CD4-positive, alpha-beta T cell (primary cell): ENCODE measurements around the gene BIN1. TPM values are rescaled to one million over a fixed set of nuclear protein-coding genes. Genes with fewer than 3 reads are reported as not detected.

Experiments
- ATAC-seq: fragments of 200-7000 bp; cut with Tn5 transposase; one replicate; pipeline ENCODE4 v1.10.0; 2022; ENCODE audit warnings: mild to moderate bottlenecking; ENCODE audit not compliant: poor library complexity
- CTCF ChIA-PET: fragments of 350-600 bp; sonication (Branson Sonifier 250); formaldehyde crosslinking; loops from one replicate; lab custom pipeline; 2021; ENCODE audit warnings: antibody characterized with exemption, inconsistent platforms; lab: Charles Lee
- POLR2A ChIA-PET: fragments of 350-600 bp; sonication (Branson Sonifier 250); formaldehyde crosslinking; loops from one replicate; lab custom pipeline; 2021; ENCODE audit warnings: antibody characterized with exemption, inconsistent platforms; lab: Charles Lee
- DNase-seq, 14 experiments: peaks; one replicate each; pipeline ENCODE4 v3.0.0-alpha.2; 2013 to 2020; ENCODE audit warnings: mixed read lengths in 2 of 14
- H3K27ac ChIP-seq, 2 donors: one replicate each; pipeline versions ENCODE4 v1.5.1 to v1.7.0; 2013; ENCODE audit warnings: low read length in 2 of 2, low read depth in 1 of 2, mild to moderate bottlenecking in 1 of 2
- H3K27me3 ChIP-seq, 2 experiments: 1 replicate in 1 of 2; 2 replicates in 1 of 2; pipeline versions ENCODE4 v1.6.1 to v1.7.0; 2013; ENCODE audit warnings: low read length in 2 of 2, control low read depth in 1 of 2, mild to moderate bottlenecking in 1 of 2, moderate library complexity in 1 of 2; ENCODE audit not compliant: insufficient read depth in 2 of 2, control insufficient read depth in 1 of 2
- H3K36me3 ChIP-seq: one replicate; pipeline ENCODE4 v1.6.1; 2013; ENCODE audit warnings: low read length, control low read depth; ENCODE audit not compliant: insufficient read depth
- H3K4me1 ChIP-seq: one replicate; pipeline ENCODE4 v1.6.1; 2013; ENCODE audit warnings: low read length, control low read depth; ENCODE audit not compliant: insufficient read depth
- H3K4me3 ChIP-seq: one replicate; pipeline ENCODE4 v1.5.1; 2013; ENCODE audit warnings: mild to moderate bottlenecking, low read length, moderate library complexity
- H3K9me3 ChIP-seq, 2 experiments: 1 replicate in 1 of 2; 2 replicates in 1 of 2; pipeline versions ENCODE4 v1.6.1 to v1.7.0; 2013; ENCODE audit warnings: low read length in 2 of 2, mild to moderate bottlenecking in 2 of 2, control low read depth in 1 of 2, moderate library complexity in 1 of 2; ENCODE audit not compliant: control insufficient read depth in 1 of 2, insufficient read depth in 1 of 2
- H3K27ac Mint-ChIP-seq: one replicate; pipeline ENCODE4 v1.8.0; 2020; ENCODE audit warnings: mixed read lengths
- H3K27me3 Mint-ChIP-seq: one replicate; pipeline ENCODE4 v1.8.0; 2021; ENCODE audit warnings: mixed read lengths
- H3K36me3 Mint-ChIP-seq: one replicate; pipeline ENCODE4 v1.8.0; 2021; ENCODE audit warnings: low read depth, mixed read lengths
- H3K4me1 Mint-ChIP-seq: one replicate; pipeline ENCODE4 v1.8.0; 2021; ENCODE audit warnings: low read depth, mixed read lengths
- H3K4me3 Mint-ChIP-seq: one replicate; pipeline ENCODE4 v1.8.0; 2020; ENCODE audit warnings: mild to moderate bottlenecking, mixed read lengths
- H3K9me3 Mint-ChIP-seq: one replicate; pipeline ENCODE4 v1.8.0; 2020; ENCODE audit warnings: mixed read lengths
- intact Hi-C, 2 experiments: fragments of 100-400 bp; cut with DNase I in 1 of 2; cut with micrococcal nuclease in 1 of 2; formaldehyde crosslinking; loops; one replicate each; pipeline versions ENCODE4 v1.15.1 to v1.9.0; 2023 to 2025; cut with DNase I, micrococcal nuclease
- total RNA-seq, 174 experiments: library from RNA in 2 of 174; stranded (reverse) in 2 of 174; gene quantifications; one replicate each; pipeline ENCODE4 v1.2.3 and lab custom pipeline; 2021 to 2026
- TF ChIP-seq, protein P1 (sequence below): fragments of 200-600 bp; IDR thresholded peaks from one replicate; pipeline ENCODE4 v1.8.0; 2022; ENCODE audit warnings: antibody characterized with exemption, mild to moderate bottlenecking

Gene BIN1
- total RNA-seq, 2 experiments from 2014 or later, result 98.8 to 104 TPM

GRCh38 chr2:127070221-127070620 lies 36.7 kb downstream of the BIN1 start:
- POLR2A ChIA-PET, result interaction anchor here (2.4 to 3.9 kb wide), 2 partner anchors 10 to 15 kb away, joined by 9 to 20 read pairs; no protein-coding TSS in a partner anchor
- peak overlapping the region; percentile 59 for H3K27ac Mint-ChIP-seq
- H3K27me3 ChIP-seq, result no peaks in the 10 kb centered on the region

DNA sequence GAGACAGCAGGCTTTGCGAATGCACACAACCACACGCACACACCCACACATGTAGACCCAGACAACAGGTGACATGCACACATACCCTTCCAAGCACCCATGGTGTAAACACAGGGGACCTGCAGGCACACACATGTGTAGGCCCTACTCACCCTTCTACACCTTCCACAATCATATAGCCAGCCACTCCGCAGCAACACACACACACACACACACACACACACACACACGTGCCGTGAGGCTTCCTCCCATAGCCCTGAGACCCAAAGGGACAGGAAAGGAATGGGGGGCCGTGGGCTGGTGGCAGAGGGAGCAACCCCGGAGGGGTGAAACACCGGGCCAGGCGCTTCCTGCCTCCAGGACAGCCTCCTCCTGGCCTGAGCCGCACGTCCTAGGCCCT lies 37.4 kb downstream of the BIN1 start:
- peak overlapping the region; percentile 82 for H3K27ac Mint-ChIP-seq
- ChIA-PET POLR2A (interaction anchor here (2.7 to 3.9 kb wide), 2 partner anchors 11 to 15 kb away, joined by 20 read pairs; no protein-coding TSS in a partner anchor), CTCF (no interaction called here)
- TF ChIP-seq, protein P1, sequence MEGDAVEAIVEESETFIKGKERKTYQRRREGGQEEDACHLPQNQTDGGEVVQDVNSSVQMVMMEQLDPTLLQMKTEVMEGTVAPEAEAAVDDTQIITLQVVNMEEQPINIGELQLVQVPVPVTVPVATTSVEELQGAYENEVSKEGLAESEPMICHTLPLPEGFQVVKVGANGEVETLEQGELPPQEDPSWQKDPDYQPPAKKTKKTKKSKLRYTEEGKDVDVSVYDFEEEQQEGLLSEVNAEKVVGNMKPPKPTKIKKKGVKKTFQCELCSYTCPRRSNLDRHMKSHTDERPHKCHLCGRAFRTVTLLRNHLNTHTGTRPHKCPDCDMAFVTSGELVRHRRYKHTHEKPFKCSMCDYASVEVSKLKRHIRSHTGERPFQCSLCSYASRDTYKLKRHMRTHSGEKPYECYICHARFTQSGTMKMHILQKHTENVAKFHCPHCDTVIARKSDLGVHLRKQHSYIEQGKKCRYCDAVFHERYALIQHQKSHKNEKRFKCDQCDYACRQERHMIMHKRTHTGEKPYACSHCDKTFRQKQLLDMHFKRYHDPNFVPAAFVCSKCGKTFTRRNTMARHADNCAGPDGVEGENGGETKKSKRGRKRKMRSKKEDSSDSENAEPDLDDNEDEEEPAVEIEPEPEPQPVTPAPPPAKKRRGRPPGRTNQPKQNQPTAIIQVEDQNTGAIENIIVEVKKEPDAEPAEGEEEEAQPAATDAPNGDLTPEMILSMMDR, result no peak
- peaks cover 33% of the 10 kb centered on the region for H3K4me1 Mint-ChIP-seq
- Histone ChIP-seq H3K4me1 (peaks cover 53% of the 10 kb centered on the region), H3K9me3 (peaks cover 0 to 5% of the 10 kb centered on the region in 2 experiments), H3K27me3 (no peaks in the 10 kb centered on the region), H3K4me3 (no peak overlapping the region), H3K27ac (no peak overlapping the region), H3K36me3 (peaks cover 91% of the 10 kb centered on the region)
- H3K4me3 Mint-ChIP-seq, result peak overlapping the region; percentile 13
- intact Hi-C loops, result loop anchor here (2.0 to 10.0 kb wide), 4 partner anchors 37 to 409 kb away; partner anchors contain the start of gene BIN1 (in 1 of the 2)
- peak; percentile 33 for ATAC-seq
- H3K27me3 Mint-ChIP-seq, result no peaks in the 10 kb centered on the region
- H3K36me3 Mint-ChIP-seq, result peaks cover 68% of the 10 kb centered on the region
- no peaks in the 10 kb centered on the region for H3K9me3 Mint-ChIP-seq
- peak in 1 of 14 experiments; percentile 28 for DNase-seq

More at GRCh38 chr2:127070221-127070620, 36.7 kb downstream of the BIN1 start:
- Mint-ChIP-seq H3K4me1 (peaks cover 33% of the 10 kb centered on the region), H3K4me3 (no peak overlapping the region), H3K36me3 (peaks cover 75% of the 10 kb centered on the region), H3K9me3 (no peaks in the 10 kb centered on the region), H3K27me3 (no peaks in the 10 kb centered on the region)
- Histone ChIP-seq H3K9me3 (peaks cover 0 to 5% of the 10 kb centered on the region in 2 experiments), H3K27ac (no peak overlapping the region), H3K36me3 (peaks cover 90% of the 10 kb centered on the region), H3K4me1 (peaks cover 51% of the 10 kb centered on the region), H3K4me3 (no peak overlapping the region)
- DNase-seq (no peak), ATAC-seq (no peak)
- intact Hi-C loops, result loop anchor here in 1 of 2 experiments (10.0 kb wide), 1 partner anchor 325 kb away; no protein-coding TSS in a partner anchor
- CTCF ChIA-PET, result no interaction called here
- TF ChIP-seq, protein P1, result no peak

DNA sequence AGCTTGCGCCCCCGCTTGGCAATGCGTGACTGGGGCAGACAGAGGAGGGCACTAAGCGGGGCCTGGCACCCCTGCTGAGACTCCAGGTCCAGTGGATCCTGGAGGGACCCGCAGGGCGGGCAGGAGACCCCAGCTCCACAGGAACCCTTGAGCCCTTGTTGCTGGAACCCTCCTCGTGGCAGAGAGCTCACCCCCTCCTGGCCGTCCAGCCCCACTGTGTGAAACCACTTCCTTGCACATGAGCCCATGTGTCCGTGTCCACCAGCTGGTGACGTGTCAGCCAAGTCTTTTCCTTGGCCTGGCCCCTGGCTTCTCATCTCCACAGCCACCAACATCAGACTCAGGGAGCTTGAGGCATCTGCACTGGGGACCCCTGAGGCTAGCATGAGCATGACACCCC lies 38.0 kb downstream of the BIN1 start:
- no peak for ATAC-seq
- Histone ChIP-seq H3K9me3 (peaks cover 0 to 5% of the 10 kb centered on the region in 2 experiments), H3K36me3 (peaks cover 91% of the 10 kb centered on the region), H3K27me3 (no peaks in the 10 kb centered on the region), H3K4me3 (no peak overlapping the region), H3K27ac (no peak overlapping the region), H3K4me1 (peaks cover 55% of the 10 kb centered on the region)
- DNase-seq, result no peak
- Mint-ChIP-seq H3K4me1 (peaks cover 31% of the 10 kb centered on the region), H3K36me3 (peaks cover 63% of the 10 kb centered on the region), H3K27ac (peak overlapping the region; percentile 82), H3K4me3 (no peak overlapping the region), H3K9me3 (no peaks in the 10 kb centered on the region), H3K27me3 (no peaks in the 10 kb centered on the region)
- intact Hi-C loops, result loop anchor here (2.0 to 10.0 kb wide), 4 partner anchors 38 to 410 kb away; partner anchors contain the start of gene BIN1 (in 1 of the 2)
- POLR2A ChIA-PET, result interaction anchor here (2.7 to 3.9 kb wide), 2 partner anchors 12 to 16 kb away, joined by 20 read pairs; no protein-coding TSS in a partner anchor
- TF ChIP-seq, protein P1, result no peak
- CTCF ChIA-PET, result no interaction called here
